HG02763 (cell line): ENCODE results near the gene MAP3K3.

Experiments
- ATAC-seq: cut with Tn5 transposase; IDR thresholded peaks from one replicate; pipeline ENCODE4 v1.9.1; 2021; ENCODE audit warnings: mild to moderate bottlenecking, moderate library complexity; ENCODE audit not compliant: unreplicated experiment

MAP3K3 gene

DNA sequence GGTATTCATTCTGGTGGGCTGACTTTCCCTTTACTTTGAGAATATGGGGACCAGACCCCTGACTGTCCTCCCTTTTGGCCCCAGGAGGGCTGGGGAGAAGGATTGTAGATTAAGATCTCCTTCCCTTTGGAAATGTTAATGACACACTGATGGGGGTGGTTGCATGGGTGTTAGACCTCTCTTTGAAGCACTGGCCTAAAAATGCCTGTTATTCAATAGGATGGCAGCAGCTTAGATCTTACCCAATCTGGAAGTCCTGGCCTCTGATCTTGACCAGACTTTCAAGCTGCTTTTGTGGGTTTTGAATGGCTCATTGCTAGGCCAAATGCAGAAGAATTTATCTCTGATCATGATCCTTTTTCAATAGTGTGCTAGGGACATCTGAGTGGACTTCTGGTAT is 25.7 kb downstream of the MAP3K3 start:
- ATAC-seq: no peak

GRCh38 chr17:63649813-63650212 is 27.6 kb downstream of the MAP3K3 start:
- no peak for ATAC-seq

DNA sequence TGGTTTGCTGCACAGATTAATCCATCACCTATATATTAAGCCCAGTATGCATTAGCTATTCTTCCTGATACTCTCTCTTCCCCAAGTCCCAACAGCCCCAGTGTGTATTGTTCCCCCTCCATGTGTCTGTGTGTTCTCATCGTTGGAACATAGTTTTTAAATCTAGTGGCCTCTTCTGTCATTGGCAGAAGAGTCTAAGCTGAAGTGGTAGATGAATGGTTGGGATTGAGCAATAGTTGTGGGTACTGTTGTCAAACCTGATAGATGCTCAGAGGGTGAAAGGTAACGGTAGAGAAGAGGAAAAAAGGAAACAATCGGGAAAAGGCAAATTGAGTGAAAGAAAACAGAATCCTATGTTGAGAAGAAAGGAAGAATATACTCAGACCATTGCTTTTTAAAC is 29.9 kb downstream of the MAP3K3 start:
- ATAC-seq: no peak

- no peak for ATAC-seq
These were observed 30.8 kb downstream of the MAP3K3 start for GRCh38 chr17:63653050-63653449.

DNA sequence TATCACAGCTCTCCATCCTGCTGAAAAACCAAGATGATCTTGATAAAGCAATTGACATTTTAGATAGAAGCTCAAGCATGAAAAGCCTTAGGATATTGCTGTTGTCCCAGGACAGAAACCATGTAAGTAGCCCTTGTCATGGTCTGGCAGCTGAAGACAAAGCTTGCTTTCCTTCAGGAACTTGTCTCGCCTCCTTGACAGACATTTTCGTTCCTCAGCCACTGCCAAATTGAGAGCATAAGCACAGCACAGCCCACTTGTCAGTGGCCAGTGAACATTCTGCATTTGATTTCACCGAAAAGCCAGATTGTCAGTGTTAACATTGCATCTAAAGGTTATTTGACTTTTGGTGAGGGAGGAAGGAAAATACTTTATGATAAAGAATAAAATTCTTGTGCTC is 35.6 kb downstream of the MAP3K3 start:
- ATAC-seq: no peak

DNA sequence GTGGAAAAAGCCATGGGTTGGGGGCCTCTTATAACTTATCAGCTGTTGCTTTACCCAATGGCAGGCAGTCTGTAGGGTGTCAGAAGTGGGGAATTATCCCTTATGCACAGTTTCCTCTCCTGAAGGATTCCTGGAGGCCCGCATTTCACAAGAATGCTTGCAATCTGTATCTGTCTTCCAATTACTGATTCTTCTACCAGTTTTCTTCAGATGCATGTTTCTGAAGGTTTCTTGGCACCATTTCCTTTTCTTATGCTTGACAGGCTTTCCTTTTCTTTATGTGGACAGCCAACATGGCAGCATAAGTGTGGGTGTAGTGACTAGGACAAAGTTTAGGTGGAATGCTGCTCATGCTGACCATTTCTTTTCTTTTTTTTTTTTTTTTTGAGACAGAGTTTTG is 36.1 kb downstream of the MAP3K3 start:
- ATAC-seq: no peak

- ATAC-seq: no peak
These were observed 37.6 kb downstream of the MAP3K3 start for GRCh38 chr17:63659850-63660249.

DNA sequence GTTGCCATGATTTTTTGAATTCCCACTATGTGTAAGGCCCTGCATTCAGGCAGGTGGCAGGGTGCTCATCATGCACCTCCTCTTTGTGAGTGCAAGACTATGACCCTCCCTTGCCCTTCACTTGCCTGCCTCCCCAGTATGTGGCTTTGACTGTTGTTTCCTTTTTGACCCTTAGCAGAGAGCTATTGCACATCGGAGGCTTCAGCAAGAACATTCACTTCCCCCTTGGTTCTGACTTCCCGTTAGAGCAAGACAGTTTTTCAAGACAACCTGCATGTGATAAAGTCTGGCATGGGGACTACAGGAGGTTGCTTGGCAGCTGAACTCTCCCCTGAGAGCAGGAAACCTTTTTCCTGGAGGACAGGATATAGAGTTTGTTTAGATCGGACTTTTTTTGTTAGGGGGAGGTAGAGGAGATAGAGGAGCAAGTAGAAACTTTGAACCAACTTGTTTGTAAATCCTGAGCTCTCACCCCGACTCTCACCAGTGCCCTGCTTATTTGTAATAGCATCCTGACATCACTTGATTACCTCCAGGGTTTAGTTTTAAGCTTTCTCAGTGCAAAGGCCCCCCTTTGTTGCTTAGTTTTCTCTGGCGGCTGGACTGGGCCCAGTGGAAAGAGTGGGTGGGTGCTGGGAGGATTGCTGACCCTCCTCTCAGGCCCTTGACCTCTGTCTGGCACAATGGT is 43.5 kb downstream of the MAP3K3 start:
- no peak for ATAC-seq

GRCh38 chr17:63672856-63673255 is 50.6 kb downstream of the MAP3K3 start:
- no peak for ATAC-seq

GRCh38 chr17:63675231-63675606 is 53.0 kb downstream of the MAP3K3 start:
- no peak for ATAC-seq

GRCh38 chr17:63675607-63676546 is 53.7 kb downstream of the MAP3K3 start:
- no peak for ATAC-seq

GRCh38 chr17:63676584-63676983 is 54.4 kb downstream of the MAP3K3 start:
- no peak for ATAC-seq

DNA sequence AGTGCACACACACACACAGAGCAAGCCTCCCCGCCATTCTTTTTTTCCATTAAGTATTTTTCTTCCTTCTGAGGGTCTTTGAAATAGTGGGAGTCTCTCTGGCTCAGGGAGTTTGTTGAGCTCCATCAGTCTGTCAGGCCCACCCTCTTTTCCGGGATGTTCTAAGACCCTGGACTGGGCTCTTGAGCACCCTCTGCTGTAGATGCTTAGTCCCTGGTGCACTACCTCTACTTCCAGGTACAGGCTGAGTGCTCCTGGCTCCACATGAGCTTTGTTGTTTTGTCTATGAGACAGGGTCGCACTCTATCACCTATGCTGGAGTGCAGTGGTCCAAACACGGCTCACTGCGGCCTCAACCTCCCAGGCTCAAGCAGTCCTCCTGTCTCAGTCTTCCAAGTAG is 57.0 kb downstream of the MAP3K3 start:
- ATAC-seq: no peak

DNA sequence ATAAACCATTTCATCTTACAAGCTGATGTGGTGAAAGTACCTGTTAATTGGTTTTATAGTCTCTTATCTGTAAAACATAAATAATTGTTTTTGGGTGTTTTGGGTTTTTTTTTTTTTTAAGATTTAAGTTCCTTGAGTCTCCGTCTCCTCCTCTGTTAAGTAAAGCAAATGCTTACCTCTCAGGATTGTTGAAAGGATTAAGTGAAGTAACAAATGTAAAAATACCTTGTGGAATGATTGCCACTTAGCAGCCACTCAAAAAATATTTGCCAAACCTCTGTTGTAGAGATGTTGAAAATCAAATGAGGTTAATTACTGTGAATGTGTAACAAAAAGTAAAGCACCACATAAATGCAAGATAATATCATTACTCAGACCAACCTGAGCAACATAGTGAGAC is 58.5 kb downstream of the MAP3K3 start:
- no peak for ATAC-seq

GRCh38 chr17:63681530-63681929 is 59.3 kb downstream of the MAP3K3 start:
- ATAC-seq: no peak

DNA sequence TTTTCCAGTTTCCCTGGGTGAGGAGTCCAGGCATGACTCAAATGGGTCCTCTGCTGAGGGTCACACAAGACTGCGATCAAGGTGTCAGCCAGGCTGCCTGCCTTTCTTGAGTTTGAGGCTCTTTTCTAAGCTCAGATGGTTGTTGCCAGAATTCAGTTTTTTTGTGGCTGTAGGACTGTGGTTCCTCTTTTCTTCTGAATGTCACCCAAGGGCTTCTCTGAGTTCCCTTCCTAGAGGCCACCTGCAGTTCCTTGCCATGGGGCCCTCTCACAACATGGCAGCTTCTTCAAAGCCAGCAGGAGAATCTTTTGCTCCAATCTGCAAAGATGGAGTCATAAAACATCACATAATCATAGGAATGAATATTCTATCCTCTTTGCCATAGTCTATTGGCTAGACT is 60.2 kb downstream of the MAP3K3 start:
- no peak for ATAC-seq

- ATAC-seq: no peak
These were observed 60.8 kb downstream of the MAP3K3 start for GRCh38 chr17:63682981-63683380.

DNA sequence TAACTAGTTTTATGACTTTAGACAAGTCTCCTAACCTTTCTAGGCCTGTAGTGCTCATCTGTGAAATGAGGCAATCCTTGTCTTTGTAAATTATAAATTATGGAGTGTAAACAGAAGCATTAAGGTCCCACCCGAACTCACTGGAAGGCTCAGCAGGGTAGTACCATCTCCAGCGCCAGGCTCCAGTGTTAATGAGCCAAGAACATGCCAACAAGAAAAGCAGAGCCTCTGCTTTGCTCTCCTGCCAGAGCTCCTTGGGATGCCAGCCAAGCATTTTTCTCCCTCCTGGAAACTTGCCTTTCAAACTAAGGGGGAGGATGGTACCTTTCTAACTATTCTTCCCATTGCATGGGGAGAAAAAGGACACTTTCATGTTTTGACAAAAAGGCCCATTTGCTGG is 62.8 kb downstream of the MAP3K3 start:
- ATAC-seq: no peak

- no peak for ATAC-seq
These were observed 63.4 kb downstream of the MAP3K3 start for GRCh38 chr17:63685578-63685977.

DNA sequence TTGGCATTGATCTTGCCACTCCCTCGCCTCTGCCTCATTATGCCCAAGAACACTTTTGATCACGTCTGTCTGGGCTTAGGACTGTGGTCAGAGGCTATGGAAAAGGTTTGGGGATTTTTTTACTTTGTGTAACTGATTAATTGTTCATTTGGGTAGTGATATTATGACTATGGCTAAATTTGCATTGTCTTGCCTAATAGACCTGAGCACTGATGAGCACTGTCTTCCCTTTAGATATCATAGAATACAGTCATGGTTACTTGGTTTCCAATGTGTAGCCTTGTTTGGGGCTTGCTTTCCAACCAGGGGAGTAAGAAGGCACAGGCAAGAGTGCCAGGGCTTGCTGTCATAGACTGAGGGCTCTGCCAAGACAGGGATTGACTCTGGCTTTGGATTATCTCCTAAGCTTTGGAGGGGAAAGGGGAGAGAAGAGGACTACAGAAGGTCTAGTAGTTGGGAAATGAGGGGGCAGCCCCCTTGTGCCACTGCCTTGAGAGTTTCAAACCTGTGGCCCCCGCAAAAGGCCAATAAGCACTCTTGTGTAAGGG is 64.0 kb downstream of the MAP3K3 start:
- ATAC-seq: no peak

- no peak for ATAC-seq
These were observed 66.3 kb downstream of the MAP3K3 start for GRCh38 chr17:63688396-63689020.

DNA sequence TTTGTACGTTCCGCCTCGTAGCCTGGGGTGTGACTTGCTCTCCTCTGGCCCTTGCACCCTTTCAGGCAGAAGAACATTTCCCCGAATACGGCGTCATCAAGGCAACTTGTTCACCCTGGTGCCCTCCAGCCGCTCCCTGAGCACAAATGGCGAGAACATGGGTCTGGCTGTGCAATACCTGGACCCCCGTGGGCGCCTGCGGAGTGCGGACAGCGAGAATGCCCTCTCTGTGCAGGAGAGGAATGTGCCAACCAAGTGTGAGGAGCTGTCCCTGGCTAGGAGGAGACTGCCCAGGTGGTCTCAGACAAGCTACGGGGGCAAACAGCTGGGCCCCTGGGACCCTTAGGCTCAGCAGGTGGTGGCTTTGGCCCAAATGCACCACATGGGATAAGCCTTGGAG is 67.3 kb downstream of the MAP3K3 start:
- ATAC-seq: no peak
